Activated T-helper 2 cell treated with anti-CD3 and anti-CD28 coated beads, Interferon-gamma antibody, Interleukin-2, Interleukin-4, amounts not matched to agents 10 μg/mL and 5 μg/mL and 100 μg/mL, durations not matched to agents 14 hours and 24 hours and 36 hours (primary cell): ENCODE measurements around the gene SLN. TPM values are rescaled to one million over a fixed set of nuclear protein-coding genes. Genes with fewer than 3 reads are reported as not detected.

Source experiments
- DNase-seq: peaks from one replicate; pipeline ENCODE4 v3.0.0; 2021; ENCODE audit warnings: low spot score
- H3K27ac Mint-ChIP-seq: one replicate; pipeline ENCODE4 v1.8.0; 2021; ENCODE audit warnings: mixed read lengths
- H3K27me3 Mint-ChIP-seq: one replicate; pipeline ENCODE4 v1.8.0; 2021; ENCODE audit warnings: low read depth, mixed read lengths
- H3K36me3 Mint-ChIP-seq: one replicate; pipeline ENCODE4 v1.8.0; 2021; ENCODE audit warnings: low read depth, mixed read lengths
- H3K4me1 Mint-ChIP-seq: one replicate; pipeline ENCODE4 v1.8.0; 2021; ENCODE audit warnings: low read depth, mixed read lengths
- H3K4me3 Mint-ChIP-seq: one replicate; pipeline ENCODE4 v1.8.0; 2021; ENCODE audit warnings: low read depth, mild to moderate bottlenecking, moderate library complexity, mixed read lengths
- H3K9me3 Mint-ChIP-seq: one replicate; pipeline ENCODE4 v1.8.0; 2021; ENCODE audit warnings: mixed read lengths
- intact Hi-C: fragments of 100-400 bp; cut with micrococcal nuclease; formaldehyde crosslinking; loops from one replicate; pipeline ENCODE4 v1.15.1; 2023
- total RNA-seq: library from RNA; stranded (reverse); gene quantifications from 2 replicates; pipeline ENCODE4 v1.2.3, GENCODE V29; 2022

The SLN gene
- total RNA-seq, 1 donor from 2014 or later, result not detected

DNA sequence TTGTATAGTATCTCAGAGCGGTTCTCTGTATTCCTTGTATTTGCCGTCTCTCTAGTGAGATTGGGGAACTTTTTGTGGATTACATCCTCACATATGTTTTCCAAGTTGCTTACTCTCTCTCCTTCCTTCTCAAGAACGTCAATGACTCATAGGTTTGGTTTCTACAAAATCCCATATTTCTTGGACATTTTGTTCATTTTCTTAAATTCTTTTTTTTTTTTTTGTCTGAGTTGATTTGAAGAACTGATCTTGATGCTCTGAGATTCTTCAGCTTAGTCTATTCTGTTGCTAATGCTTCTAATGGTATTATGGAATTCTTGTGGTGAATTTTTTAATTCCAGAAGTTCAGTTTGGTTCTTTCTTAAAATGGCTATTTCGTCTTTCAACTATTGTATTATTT lies 28.4 kb upstream of the SLN start:
- intact Hi-C loops, result loop anchor here (2.0 kb wide), 1 partner anchor 159 kb away; no protein-coding TSS in a partner anchor
- Mint-ChIP-seq H3K36me3 (no peaks in the 10 kb centered on the region), H3K27me3 (peaks cover 14% of the 10 kb centered on the region), H3K4me3 (no peak overlapping the region), H3K27ac (no peak overlapping the region), H3K9me3 (no peaks in the 10 kb centered on the region), H3K4me1 (peaks cover 1% of the 10 kb centered on the region)
- no peak for DNase-seq

- no peak overlapping the region for H3K27ac Mint-ChIP-seq
- intact Hi-C loops, result no loop called here
- peaks cover 1% of the 10 kb centered on the region for H3K4me1 Mint-ChIP-seq
- no peaks in the 10 kb centered on the region for H3K9me3 Mint-ChIP-seq
- peaks cover 14% of the 10 kb centered on the region for H3K27me3 Mint-ChIP-seq
- H3K36me3 Mint-ChIP-seq, result no peaks in the 10 kb centered on the region
- no peak overlapping the region for H3K4me3 Mint-ChIP-seq
- no peak for DNase-seq
Observed at GRCh38 chr11:107736546-107736945, 24.7 kb upstream of the SLN start.

- Mint-ChIP-seq H3K27ac (no peak overlapping the region), H3K4me1 (no peaks in the 10 kb centered on the region), H3K9me3 (no peaks in the 10 kb centered on the region), H3K27me3 (peaks cover 9% of the 10 kb centered on the region), H3K36me3 (no peaks in the 10 kb centered on the region), H3K4me3 (no peak overlapping the region)
- intact Hi-C loops, result no loop called here
- DNase-seq, result no peak
Observed at GRCh38 chr11:107733518-107733917, 21.7 kb upstream of the SLN start.

DNA sequence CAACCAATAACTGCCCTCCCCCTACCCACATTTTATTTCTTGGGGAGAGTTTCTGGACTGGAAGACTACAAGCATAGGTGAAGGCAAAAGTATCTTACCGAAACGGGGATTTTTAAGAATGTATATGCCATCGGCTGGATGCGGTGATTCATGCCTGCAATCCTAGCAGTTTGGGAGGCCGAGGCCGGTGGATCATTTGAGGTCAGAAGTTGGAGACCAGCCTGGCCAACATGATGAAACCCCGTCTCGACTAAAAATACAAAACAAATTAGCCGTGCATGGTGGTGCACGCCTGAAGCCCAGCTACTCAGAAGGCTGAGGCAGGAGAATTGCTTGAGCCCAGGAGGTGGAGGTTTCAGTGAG lies 20.8 kb upstream of the SLN start:
- Mint-ChIP-seq H3K9me3 (no peaks in the 10 kb centered on the region), H3K4me3 (no peak overlapping the region)

DNA sequence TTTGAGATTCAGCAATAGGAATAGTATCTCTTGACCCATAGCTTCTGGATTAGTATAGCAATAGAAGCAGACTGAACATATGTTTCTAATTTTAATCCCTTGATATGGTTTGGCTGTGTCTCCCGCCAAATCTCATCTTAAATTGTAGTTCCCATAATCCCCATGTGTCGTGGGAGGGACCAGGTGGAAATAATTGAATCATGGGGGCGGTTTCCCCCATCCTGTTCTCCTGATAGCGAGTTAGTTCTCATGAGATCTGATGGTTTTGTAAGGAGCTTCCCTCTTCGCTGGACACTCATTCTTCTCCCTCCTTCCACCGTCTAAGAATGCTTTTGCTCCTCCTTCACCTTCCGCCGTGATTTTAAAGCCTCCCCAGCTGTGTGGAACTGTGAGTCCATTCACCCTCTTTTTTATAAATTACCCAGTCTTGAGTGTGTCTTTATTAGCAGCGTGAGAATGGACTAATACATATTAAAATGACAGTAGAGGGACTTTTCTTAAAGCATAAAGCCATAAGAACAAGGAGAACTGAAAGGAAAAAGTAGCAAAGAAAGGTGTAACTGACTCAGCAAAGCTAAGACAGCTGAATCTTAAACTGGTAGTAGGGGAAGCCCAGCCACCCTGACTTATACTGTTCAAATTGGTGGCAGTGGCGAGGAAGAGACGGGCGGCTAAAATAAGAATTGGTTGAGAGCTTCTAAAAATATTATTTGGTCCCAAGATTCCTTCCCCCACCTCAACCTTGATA lies 20.3 kb upstream of the SLN start:
- Mint-ChIP-seq H3K27me3 (peaks cover 12% of the 10 kb centered on the region), H3K36me3 (no peaks in the 10 kb centered on the region), H3K4me3 (no peak overlapping the region), H3K4me1 (no peaks in the 10 kb centered on the region), H3K27ac (no peak overlapping the region), H3K9me3 (no peaks in the 10 kb centered on the region)
- no peak for DNase-seq
- intact Hi-C loops, result no loop called here

More for the DNA sequence above, 20.8 kb upstream of the SLN start:
- H3K4me1 Mint-ChIP-seq, result no peaks in the 10 kb centered on the region
- H3K27ac Mint-ChIP-seq, result no peak overlapping the region
- H3K36me3 Mint-ChIP-seq, result no peaks in the 10 kb centered on the region
- peaks cover 9% of the 10 kb centered on the region for H3K27me3 Mint-ChIP-seq
- intact Hi-C loops, result no loop called here
- DNase-seq, result no peak

DNA sequence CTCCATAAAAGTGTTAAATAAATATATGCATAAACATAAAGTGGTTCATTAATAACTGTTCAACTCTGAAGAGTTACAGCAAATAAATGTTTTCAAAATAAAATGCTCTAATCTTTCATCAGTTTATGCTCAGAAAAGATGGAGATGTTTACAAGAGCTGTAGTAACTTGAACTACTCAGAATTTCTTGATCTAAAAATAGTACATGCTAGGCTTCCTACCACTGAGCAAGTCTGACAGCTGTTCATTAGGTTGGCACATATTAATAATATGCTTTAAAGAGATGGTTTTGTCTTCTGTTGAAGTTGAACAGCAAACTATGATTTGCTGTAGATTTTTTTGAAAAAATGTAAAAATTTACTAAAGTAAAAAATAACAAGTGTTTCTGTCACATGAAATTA lies 10.8 kb upstream of the SLN start:
- no peak for DNase-seq
- Mint-ChIP-seq H3K4me1 (no peaks in the 10 kb centered on the region), H3K9me3 (no peaks in the 10 kb centered on the region), H3K27me3 (peaks cover 22% of the 10 kb centered on the region), H3K4me3 (no peak overlapping the region), H3K36me3 (no peaks in the 10 kb centered on the region), H3K27ac (no peak overlapping the region)
- intact Hi-C loops, result no loop called here

- intact Hi-C loops, result no loop called here
- Mint-ChIP-seq H3K27me3 (peaks cover 16% of the 10 kb centered on the region), H3K9me3 (no peaks in the 10 kb centered on the region), H3K4me3 (no peak overlapping the region), H3K27ac (no peak overlapping the region), H3K36me3 (no peaks in the 10 kb centered on the region), H3K4me1 (no peaks in the 10 kb centered on the region)
- DNase-seq, result no peak
Observed at GRCh38 chr11:107721207-107721606, 9.4 kb upstream of the SLN start.

- Mint-ChIP-seq H3K27me3 (peaks cover 15% of the 10 kb centered on the region), H3K27ac (no peak overlapping the region), H3K36me3 (no peaks in the 10 kb centered on the region), H3K4me1 (no peaks in the 10 kb centered on the region), H3K4me3 (no peak overlapping the region), H3K9me3 (no peaks in the 10 kb centered on the region)
- intact Hi-C loops, result no loop called here
- DNase-seq, result no peak
Observed at GRCh38 chr11:107720303-107720774, 8.5 kb upstream of the SLN start.

DNA sequence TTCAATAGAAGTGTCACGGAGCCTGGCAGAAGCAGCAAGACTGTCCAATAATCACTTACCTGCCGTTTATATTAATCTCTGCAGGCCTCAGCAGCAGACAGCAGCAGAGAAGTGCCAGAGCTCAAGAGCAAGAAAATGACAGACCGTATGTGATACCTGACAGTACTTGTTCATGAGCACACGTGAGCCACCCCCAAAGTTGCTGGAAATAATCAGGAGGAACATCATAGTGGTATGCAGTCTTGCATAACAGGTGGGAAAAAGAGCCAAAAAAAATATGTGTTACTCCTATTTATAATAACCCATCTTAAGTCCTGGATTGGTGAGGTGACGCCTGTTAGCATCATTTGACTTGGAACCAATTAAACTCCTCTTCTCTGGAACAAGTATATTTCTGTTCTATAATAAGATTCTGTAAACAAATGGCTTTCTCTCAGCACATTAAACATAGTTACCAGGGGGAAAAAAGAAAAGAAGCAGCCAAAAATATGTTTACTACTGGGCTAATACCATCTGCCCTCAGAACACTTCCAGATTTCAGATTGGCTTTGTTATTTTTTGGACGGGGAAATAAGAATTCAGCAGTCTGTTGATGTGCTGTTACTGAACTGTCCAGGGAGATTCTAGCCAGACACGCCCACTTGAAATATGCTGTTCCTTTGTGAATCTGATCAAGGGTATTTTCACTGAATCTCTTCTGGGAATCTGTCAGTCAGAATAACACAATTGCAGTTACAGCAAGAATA lies 7.9 kb upstream of the SLN start:
- H3K9me3 Mint-ChIP-seq, result no peaks in the 10 kb centered on the region
- peaks cover 13% of the 10 kb centered on the region for H3K27me3 Mint-ChIP-seq
- no peaks in the 10 kb centered on the region for H3K36me3 Mint-ChIP-seq
- H3K27ac Mint-ChIP-seq, result no peak overlapping the region
- no peaks in the 10 kb centered on the region for H3K4me1 Mint-ChIP-seq
- intact Hi-C loops, result no loop called here
- DNase-seq, result no peak
- no peak overlapping the region for H3K4me3 Mint-ChIP-seq

GRCh38 chr11:107719073-107719472 lies 7.2 kb upstream of the SLN start:
- no peaks in the 10 kb centered on the region for H3K9me3 Mint-ChIP-seq
- H3K4me3 Mint-ChIP-seq, result no peak overlapping the region
- H3K27ac Mint-ChIP-seq, result no peak overlapping the region
- H3K4me1 Mint-ChIP-seq, result no peaks in the 10 kb centered on the region
- H3K27me3 Mint-ChIP-seq, result peaks cover 9% of the 10 kb centered on the region
- intact Hi-C loops, result no loop called here
- DNase-seq, result no peak
- H3K36me3 Mint-ChIP-seq, result no peaks in the 10 kb centered on the region

GRCh38 chr11:107716884-107717532 lies 5.2 kb upstream of the SLN start:
- H3K27me3 Mint-ChIP-seq, result peaks cover 7% of the 10 kb centered on the region
- no peaks in the 10 kb centered on the region for H3K9me3 Mint-ChIP-seq
- H3K27ac Mint-ChIP-seq, result no peak overlapping the region
- no peak for DNase-seq
- H3K36me3 Mint-ChIP-seq, result no peaks in the 10 kb centered on the region
- H3K4me1 Mint-ChIP-seq, result no peaks in the 10 kb centered on the region
- intact Hi-C loops, result no loop called here
- H3K4me3 Mint-ChIP-seq, result no peak overlapping the region

GRCh38 chr11:107713009-107713408 lies 1.2 kb upstream of the SLN start:
- no peak overlapping the region for H3K27ac Mint-ChIP-seq
- no peaks in the 10 kb centered on the region for H3K4me1 Mint-ChIP-seq
- peaks cover 10% of the 10 kb centered on the region for H3K27me3 Mint-ChIP-seq
- no peak for DNase-seq
- H3K36me3 Mint-ChIP-seq, result no peaks in the 10 kb centered on the region
- no peaks in the 10 kb centered on the region for H3K9me3 Mint-ChIP-seq
- no peak overlapping the region for H3K4me3 Mint-ChIP-seq
- intact Hi-C loops, result no loop called here

DNA sequence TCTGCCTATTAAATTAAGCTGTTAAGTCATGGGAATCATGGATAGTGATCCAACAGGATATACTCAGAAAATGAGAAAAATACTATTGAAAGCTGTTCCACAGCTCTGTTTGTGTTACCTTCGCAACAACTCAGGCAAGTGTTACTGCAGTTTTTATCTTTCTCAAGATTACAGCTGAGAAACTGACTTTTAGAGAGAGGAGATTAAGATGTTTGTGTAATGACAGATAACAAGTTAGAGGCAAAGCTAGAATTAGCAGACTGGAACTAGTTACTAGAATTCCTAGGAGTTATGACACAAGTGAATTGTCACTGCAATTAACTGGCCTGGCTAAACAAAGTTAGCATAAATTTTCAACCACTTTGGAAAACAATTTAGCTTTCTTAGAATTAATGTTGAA lies 1.6 kb downstream of the SLN start:
- Mint-ChIP-seq H3K27me3 (peaks cover 13% of the 10 kb centered on the region), H3K4me3 (no peak overlapping the region), H3K27ac (no peak overlapping the region), H3K4me1 (no peaks in the 10 kb centered on the region), H3K9me3 (no peaks in the 10 kb centered on the region), H3K36me3 (no peaks in the 10 kb centered on the region)
- intact Hi-C loops, result no loop called here
- no peak for DNase-seq
